Measurements from ENCODE around the gene PTGER2. TPM values are rescaled to one million over a fixed set of nuclear protein-coding genes. Genes with fewer than 3 reads are reported as not detected.

The PTGER2 gene
- total and polyA plus RNA-seq, 12 donors = 0.18 to 2.9 (median 1.3) TPM; not detected in 1

- peaks cover 26% of the 10 kb centered on the region for H3K27me3 ChIP-seq
- no peaks in the 10 kb centered on the region for H3K9me3 ChIP-seq (replicated peaks in 1 of 3)
- H3K4me3 ChIP-seq = peak within 1 kb of the TSS in 1 of 4 donors; percentile 29
- WGBS, 4 donors = 2 to 5% (median 3%) methylated on average over 7 to 63 of the region's 63 CpGs
- peaks cover 0 to 6% of the 10 kb centered on the region in 2 donors for H3K4me1 ChIP-seq (replicated peaks in 1 of 2)
- H3K27ac ChIP-seq = peak within 1 kb of the TSS in 1 of 5 donors; percentile 55
- TF ChIP-seq CTCF (IDR thresholded peaks at IDR 0.05) (no peak), POLR2A (IDR thresholded peaks at IDR 0.05) (no peak)
- H3K36me3 ChIP-seq (replicated peaks in 1 of 2) = no peaks in the 10 kb centered on the region
- DNase-seq = peak in 1 of 7 donors; percentile 18
- intact Hi-C loops (cut with DNase I) = no loop called here
These were observed 46.4 kb upstream of the PTGER2 start, which contains the start of gene PTGDR for GRCh38 chr14:52267501-52268278. Gene PTGDR, plus strand, starts transcription at chr14:52267698. Its CDS starts 117 bp downstream, at chr14:52267815.

GRCh38 chr14:52268279-52269061, 45.6 kb upstream of the PTGER2 start:
- H3K9me3 ChIP-seq (replicated peaks in 1 of 3) = no peaks in the 10 kb centered on the region
- H3K27ac ChIP-seq = no peak overlapping the region
- H3K4me3 ChIP-seq = peak overlapping the region in 1 of 4 donors; percentile 29
- DNase-seq = no peak
- no peaks in the 10 kb centered on the region for H3K36me3 ChIP-seq (replicated peaks in 1 of 2)
- 1 to 4% (median 2%) methylated on average over 27 to 54 of the region's 54 CpGs for WGBS, 4 donors
- H3K4me1 ChIP-seq (replicated peaks in 1 of 2) = peaks cover 0 to 6% of the 10 kb centered on the region in 2 donors
- TF ChIP-seq POLR2A (IDR thresholded peaks at IDR 0.05) = no peak
- TF ChIP-seq CTCF (IDR thresholded peaks at IDR 0.05) = no peak
- H3K27me3 ChIP-seq = peaks cover 26% of the 10 kb centered on the region
- intact Hi-C loops (cut with DNase I) = no loop called here

- no peak for DNase-seq
- H3K4me3 ChIP-seq = peak overlapping the region in 1 of 4 donors; percentile 29
- peaks cover 0 to 6% of the 10 kb centered on the region in 2 donors for H3K4me1 ChIP-seq (replicated peaks in 1 of 2)
- WGBS, 4 donors = 30 to 51% (median 43%) methylated on average over 17 of the region's 17 CpGs
- H3K27me3 ChIP-seq = peaks cover 26% of the 10 kb centered on the region
- H3K36me3 ChIP-seq (replicated peaks in 1 of 2) = no peaks in the 10 kb centered on the region
- intact Hi-C loops (cut with DNase I) = no loop called here
- no peak overlapping the region for H3K27ac ChIP-seq
- TF ChIP-seq POLR2A (IDR thresholded peaks at IDR 0.05) (no peak), CTCF (IDR thresholded peaks at IDR 0.05) (no peak)
- H3K9me3 ChIP-seq (replicated peaks in 1 of 3) = no peaks in the 10 kb centered on the region
These were observed 45.0 kb upstream of the PTGER2 start for GRCh38 chr14:52269100-52269499.

GRCh38 chr14:52269982-52270381, 44.1 kb upstream of the PTGER2 start:
- H3K9me3 ChIP-seq (replicated peaks in 1 of 3) = no peaks in the 10 kb centered on the region
- peaks cover 0 to 6% of the 10 kb centered on the region in 2 donors for H3K4me1 ChIP-seq (replicated peaks in 1 of 2)
- 47 to 66% (median 65%) methylated on average over 8 of the region's 8 CpGs for WGBS, 4 donors
- peaks cover 26% of the 10 kb centered on the region for H3K27me3 ChIP-seq
- no peaks in the 10 kb centered on the region for H3K36me3 ChIP-seq (replicated peaks in 1 of 2)
- intact Hi-C loops (cut with DNase I) = no loop called here
- DNase-seq = no peak
- no peak overlapping the region for H3K27ac ChIP-seq
- no peak overlapping the region for H3K4me3 ChIP-seq
- no peak for TF ChIP-seq POLR2A (IDR thresholded peaks at IDR 0.05)
- TF ChIP-seq CTCF (IDR thresholded peaks at IDR 0.05) = no peak

All from adrenal gland (tissue), 12 donors.